ENCODE results near the gene NAPSA.

NAPSA gene

GRCh38 chr19:50321831-50322230 is 43.6 kb downstream of the NAPSA start:
- Histone ChIP-seq H3K4me3 (ENCODE audit: extremely low read depth, insufficient read depth, low read length, poor library complexity, severe bottlenecking) (no peak overlapping the region), H3K27ac (ENCODE audit: low read depth, low read length, severe bottlenecking) (no peak overlapping the region), H3K36me3 (ENCODE audit: control insufficient read depth, insufficient read depth, low read length) (no peaks in the 10 kb centered on the region), H3K9me3 (ENCODE audit: control insufficient read depth, low read length) (no peaks in the 10 kb centered on the region), H3K4me1 (ENCODE audit: control insufficient read depth, insufficient read depth, low read length, poor library complexity, severe bottlenecking) (peaks cover 2% of the 10 kb centered on the region)
- 85 to 86% methylated on average over 2 to 4 of the region's 4 CpGs for WGBS, 2 experiments (ENCODE audit: insufficient coverage in 2 of 2)

- 89 to 94% methylated on average over 13 to 18 of the region's 20 CpGs for WGBS, 2 experiments (ENCODE audit: insufficient coverage in 2 of 2)
- Histone ChIP-seq H3K36me3 (ENCODE audit: control insufficient read depth, insufficient read depth, low read length) (no peaks in the 10 kb centered on the region), H3K4me3 (ENCODE audit: extremely low read depth, insufficient read depth, low read length, poor library complexity, severe bottlenecking) (no peak overlapping the region), H3K4me1 (ENCODE audit: control insufficient read depth, insufficient read depth, low read length, poor library complexity, severe bottlenecking) (no peaks in the 10 kb centered on the region), H3K27ac (ENCODE audit: low read depth, low read length, severe bottlenecking) (no peak overlapping the region), H3K9me3 (ENCODE audit: control insufficient read depth, low read length) (no peaks in the 10 kb centered on the region)
Measured at GRCh38 chr19:50320596-50320995, 44.8 kb downstream of the NAPSA start.

GRCh38 chr19:50320051-50320450 is 45.4 kb downstream of the NAPSA start:
- no peaks in the 10 kb centered on the region for H3K9me3 ChIP-seq (ENCODE audit: control insufficient read depth, low read length)
- no peak overlapping the region for H3K4me3 ChIP-seq (ENCODE audit: extremely low read depth, insufficient read depth, low read length, poor library complexity, severe bottlenecking)
- no peak overlapping the region for H3K27ac ChIP-seq (ENCODE audit: low read depth, low read length, severe bottlenecking)
- 80% methylated on average over 1 of the region's 12 CpGs; no CpG with 5 or more reads in 1 of the 2 experiments for WGBS, 2 experiments (ENCODE audit: insufficient coverage in 2 of 2)
- no peaks in the 10 kb centered on the region for H3K36me3 ChIP-seq (ENCODE audit: control insufficient read depth, insufficient read depth, low read length)
- no peaks in the 10 kb centered on the region for H3K4me1 ChIP-seq (ENCODE audit: control insufficient read depth, insufficient read depth, low read length, poor library complexity, severe bottlenecking)

- no peaks in the 10 kb centered on the region for H3K4me1 ChIP-seq (ENCODE audit: control insufficient read depth, insufficient read depth, low read length, poor library complexity, severe bottlenecking)
- H3K27ac ChIP-seq (ENCODE audit: low read depth, low read length, severe bottlenecking), result no peak overlapping the region
- 90 to 91% methylated on average over 9 to 10 of the region's 11 CpGs for WGBS, 2 experiments (ENCODE audit: insufficient coverage in 2 of 2)
- H3K9me3 ChIP-seq (ENCODE audit: control insufficient read depth, low read length), result no peaks in the 10 kb centered on the region
- no peaks in the 10 kb centered on the region for H3K36me3 ChIP-seq (ENCODE audit: control insufficient read depth, insufficient read depth, low read length)
- H3K4me3 ChIP-seq (ENCODE audit: extremely low read depth, insufficient read depth, low read length, poor library complexity, severe bottlenecking), result no peak overlapping the region
Measured at GRCh38 chr19:50319156-50319555, 46.3 kb downstream of the NAPSA start.

GRCh38 chr19:50318438-50318837 is 47.0 kb downstream of the NAPSA start:
- Histone ChIP-seq H3K4me1 (ENCODE audit: control insufficient read depth, insufficient read depth, low read length, poor library complexity, severe bottlenecking) (no peaks in the 10 kb centered on the region), H3K4me3 (ENCODE audit: extremely low read depth, insufficient read depth, low read length, poor library complexity, severe bottlenecking) (no peak overlapping the region), H3K9me3 (ENCODE audit: control insufficient read depth, low read length) (no peaks in the 10 kb centered on the region), H3K36me3 (ENCODE audit: control insufficient read depth, insufficient read depth, low read length) (no peaks in the 10 kb centered on the region), H3K27ac (ENCODE audit: low read depth, low read length, severe bottlenecking) (no peak overlapping the region)
- 84 to 85% methylated on average over 5 to 8 of the region's 8 CpGs for WGBS, 2 experiments (ENCODE audit: insufficient coverage in 2 of 2)

GRCh38 chr19:50317115-50317514 is 48.3 kb downstream of the NAPSA start:
- H3K9me3 ChIP-seq (ENCODE audit: control insufficient read depth, low read length), result no peaks in the 10 kb centered on the region
- H3K4me1 ChIP-seq (ENCODE audit: control insufficient read depth, insufficient read depth, low read length, poor library complexity, severe bottlenecking), result no peaks in the 10 kb centered on the region
- WGBS, 2 experiments (ENCODE audit: insufficient coverage in 2 of 2), result 69 to 71% methylated on average over 2 to 4 of the region's 4 CpGs
- H3K27ac ChIP-seq (ENCODE audit: low read depth, low read length, severe bottlenecking), result no peak overlapping the region
- no peak overlapping the region for H3K4me3 ChIP-seq (ENCODE audit: extremely low read depth, insufficient read depth, low read length, poor library complexity, severe bottlenecking)
- no peaks in the 10 kb centered on the region for H3K36me3 ChIP-seq (ENCODE audit: control insufficient read depth, insufficient read depth, low read length)

- H3K27ac ChIP-seq (ENCODE audit: low read depth, low read length, severe bottlenecking), result no peak overlapping the region
Measured at GRCh38 chr19:50315773-50316448, 49.5 kb downstream of the NAPSA start.

GRCh38 chr19:50314724-50315708 is 50.4 kb downstream of the NAPSA start:
- 16 to 21% methylated on average over 9 to 14 of the region's 40 CpGs for WGBS, 2 experiments (ENCODE audit: insufficient coverage in 2 of 2)
- Histone ChIP-seq H3K36me3 (ENCODE audit: control insufficient read depth, insufficient read depth, low read length) (no peaks in the 10 kb centered on the region), H3K4me1 (ENCODE audit: control insufficient read depth, insufficient read depth, low read length, poor library complexity, severe bottlenecking) (no peaks in the 10 kb centered on the region), H3K4me3 (ENCODE audit: extremely low read depth, insufficient read depth, low read length, poor library complexity, severe bottlenecking) (peak overlapping the region; percentile 3), H3K27ac (ENCODE audit: low read depth, low read length, severe bottlenecking) (no peak overlapping the region), H3K9me3 (ENCODE audit: control insufficient read depth, low read length) (no peaks in the 10 kb centered on the region)

More at GRCh38 chr19:50315773-50316448, 49.5 kb downstream of the NAPSA start:
- WGBS, 2 experiments (ENCODE audit: insufficient coverage in 2 of 2), result 17 to 34% methylated on average over 4 to 6 of the region's 18 CpGs
- Histone ChIP-seq H3K36me3 (ENCODE audit: control insufficient read depth, insufficient read depth, low read length) (no peaks in the 10 kb centered on the region), H3K4me3 (ENCODE audit: extremely low read depth, insufficient read depth, low read length, poor library complexity, severe bottlenecking) (peak overlapping the region; percentile 31), H3K9me3 (ENCODE audit: control insufficient read depth, low read length) (no peaks in the 10 kb centered on the region), H3K4me1 (ENCODE audit: control insufficient read depth, insufficient read depth, low read length, poor library complexity, severe bottlenecking) (no peaks in the 10 kb centered on the region)

- Histone ChIP-seq H3K9me3 (ENCODE audit: control insufficient read depth, low read length) (no peaks in the 10 kb centered on the region), H3K36me3 (ENCODE audit: control insufficient read depth, insufficient read depth, low read length) (no peaks in the 10 kb centered on the region), H3K4me3 (ENCODE audit: extremely low read depth, insufficient read depth, low read length, poor library complexity, severe bottlenecking) (no peak overlapping the region), H3K27ac (ENCODE audit: low read depth, low read length, severe bottlenecking) (no peak overlapping the region), H3K4me1 (ENCODE audit: control insufficient read depth, insufficient read depth, low read length, poor library complexity, severe bottlenecking) (no peaks in the 10 kb centered on the region)
- 18 to 27% methylated on average over 6 to 7 of the region's 20 CpGs for WGBS, 2 experiments (ENCODE audit: insufficient coverage in 2 of 2)
Measured at GRCh38 chr19:50313812-50314536, 51.5 kb downstream of the NAPSA start.

GRCh38 chr19:50312967-50313811 is 52.2 kb downstream of the NAPSA start:
- no peak overlapping the region for H3K27ac ChIP-seq (ENCODE audit: low read depth, low read length, severe bottlenecking)
- H3K36me3 ChIP-seq (ENCODE audit: control insufficient read depth, insufficient read depth, low read length), result no peaks in the 10 kb centered on the region
- H3K9me3 ChIP-seq (ENCODE audit: control insufficient read depth, low read length), result no peaks in the 10 kb centered on the region
- 34 to 36% methylated on average over 22 of the region's 27 CpGs for WGBS, 2 experiments (ENCODE audit: insufficient coverage in 2 of 2)
- H3K4me3 ChIP-seq (ENCODE audit: extremely low read depth, insufficient read depth, low read length, poor library complexity, severe bottlenecking), result peak overlapping the region; percentile 38
- H3K4me1 ChIP-seq (ENCODE audit: control insufficient read depth, insufficient read depth, low read length, poor library complexity, severe bottlenecking), result no peaks in the 10 kb centered on the region

Data from mesodermal cell (in vitro differentiated cells).